Islet of Langerhans (tissue), 1 donor: ENCODE data around the gene MRPS27.

Source experiments
- FAIRE-seq: peaks from one replicate; lab custom pipeline; 2011; peaks lifted over from hg19 to GRCh38; lab: Jason Lieb, UNC

The MRPS27 gene

GRCh38 chr5:72290356-72291133 is 29.5 kb downstream of the MRPS27 start:
- no peak for FAIRE-seq

GRCh38 chr5:72288924-72289323 is 31.1 kb downstream of the MRPS27 start:
- peak; percentile 86 for FAIRE-seq

GRCh38 chr5:72286798-72287197 is 33.2 kb downstream of the MRPS27 start:
- no peak for FAIRE-seq

- no peak for FAIRE-seq
Observed at GRCh38 chr5:72285424-72285821, 34.6 kb downstream of the MRPS27 start.

GRCh38 chr5:72284559-72285423 is 35.2 kb downstream of the MRPS27 start:
- FAIRE-seq = peak; percentile 5

GRCh38 chr5:72283358-72283757 is 36.7 kb downstream of the MRPS27 start:
- no peak for FAIRE-seq

GRCh38 chr5:72282878-72283277 is 37.2 kb downstream of the MRPS27 start:
- FAIRE-seq = no peak

- peak; percentile 83 for FAIRE-seq
Observed at GRCh38 chr5:72281764-72282499, 38.1 kb downstream of the MRPS27 start.

- no peak for FAIRE-seq
Observed at GRCh38 chr5:72281430-72281763, 38.6 kb downstream of the MRPS27 start.

- FAIRE-seq = no peak
Observed at GRCh38 chr5:72280581-72281069, 39.4 kb downstream of the MRPS27 start.

- FAIRE-seq = no peak
Observed at GRCh38 chr5:72276219-72276752, 43.8 kb downstream of the MRPS27 start.

- no peak for FAIRE-seq
Observed at GRCh38 chr5:72273547-72273946, 46.5 kb downstream of the MRPS27 start.

GRCh38 chr5:72272398-72272797 is 47.6 kb downstream of the MRPS27 start:
- no peak for FAIRE-seq

- FAIRE-seq = no peak
Observed at GRCh38 chr5:72271702-72272101, 48.3 kb downstream of the MRPS27 start.

- FAIRE-seq = no peak
Observed at GRCh38 chr5:72270037-72270436, 50.0 kb downstream of the MRPS27 start.

GRCh38 chr5:72269411-72269780 is 50.6 kb downstream of the MRPS27 start:
- FAIRE-seq = peak; percentile 76

- peak; percentile 60 for FAIRE-seq
Observed at GRCh38 chr5:72268753-72269410, 51.2 kb downstream of the MRPS27 start.

GRCh38 chr5:72268260-72268659 is 51.8 kb downstream of the MRPS27 start:
- FAIRE-seq = no peak

GRCh38 chr5:72267685-72268084 is 52.4 kb downstream of the MRPS27 start:
- no peak for FAIRE-seq

- FAIRE-seq = no peak
Observed at GRCh38 chr5:72266862-72267261, 53.2 kb downstream of the MRPS27 start.

GRCh38 chr5:72265032-72265877 is 54.8 kb downstream of the MRPS27 start:
- FAIRE-seq = no peak
